ENCODE results near the gene GAPDHS.

GRCh38 chr19:35571406-35571965, 38.2 kb downstream of the GAPDHS start:
- TF ChIP-seq CTCF (conservative IDR thresholded peaks at IDR 0.05 in 1 of 2, IDR thresholded peaks at IDR 0.05 in 1 of 2; ENCODE audit: extremely low read depth in 1 of 2, insufficient read depth in 1 of 2, low read depth in 1 of 2, low read length in 2 of 2) (no peak), EZH2 (IDR thresholded peaks at IDR 0.05; ENCODE audit: borderline replicate concordance, low read length) (no peak)
